Liver (tissue), 9 donors: ENCODE data around the gene SLMAP. TPM values are rescaled to one million over a fixed set of nuclear protein-coding genes. Genes with fewer than 3 reads are reported as not detected.

ENCODE experiments used
- DNase-seq: peaks from one replicate; pipeline ENCODE4 v3.0.0-alpha.2; 2017; ENCODE audit warnings: low spot score
- H3K27ac ChIP-seq, 2 donors: one replicate each; pipeline ENCODE4 v1.7.0; 2013; ENCODE audit warnings: inconsistent platforms in 2 of 2, low read length in 2 of 2, control low read depth in 1 of 2, low read depth in 1 of 2, mild to moderate bottlenecking in 1 of 2
- H3K27me3 ChIP-seq, 4 donors: one replicate each; pipeline versions ENCODE4 v1.6.1 to v1.7.0; 2013; ENCODE audit warnings: low read length in 3 of 4, inconsistent platforms in 1 of 4, mild to moderate bottlenecking in 1 of 4, moderate library complexity in 1 of 4; ENCODE audit not compliant: control insufficient read depth in 4 of 4, insufficient read depth in 4 of 4
- H3K36me3 ChIP-seq, 4 donors: one replicate each; pipeline versions ENCODE4 v1.6.1 to v1.7.0; 2013; ENCODE audit warnings: low read length in 3 of 4, mild to moderate bottlenecking in 3 of 4, low read depth in 1 of 4, moderate library complexity in 1 of 4; ENCODE audit not compliant: control insufficient read depth in 4 of 4, insufficient read depth in 3 of 4
- H3K4me1 ChIP-seq, 4 donors: one replicate each; pipeline versions ENCODE4 v1.6.1 to v1.7.0; 2013; ENCODE audit warnings: low read length in 3 of 4, mild to moderate bottlenecking in 3 of 4, moderate library complexity in 1 of 4; ENCODE audit not compliant: control insufficient read depth in 4 of 4, insufficient read depth in 4 of 4
- H3K4me3 ChIP-seq, 3 donors: one replicate each; pipeline versions ENCODE4 v1.6.1 to v1.7.0; 2013; ENCODE audit warnings: low read length in 3 of 3, control low read depth in 1 of 3, low read depth in 1 of 3, mild to moderate bottlenecking in 1 of 3
- H3K9ac ChIP-seq, 2 donors: one replicate each; pipeline ENCODE4 v1.7.0; 2013; ENCODE audit warnings: low read length in 2 of 2, mild to moderate bottlenecking in 2 of 2, moderate library complexity in 2 of 2, control low read depth in 1 of 2, low read depth in 1 of 2
- H3K9me3 ChIP-seq, 4 donors: one replicate each; pipeline versions ENCODE4 v1.6.1 to v1.7.0; 2013; ENCODE audit warnings: low read length in 3 of 4; ENCODE audit not compliant: control insufficient read depth in 4 of 4
- ATF3 ChIP-seq: IDR thresholded peaks from 2 replicates; pipeline ENCODE4 v1.6.1; 2016; ENCODE audit warnings: antibody characterized with exemption
- CTCF ChIP-seq: fragments of 150-350 bp; IDR thresholded peaks from 2 replicates; pipeline ENCODE4 v1.5.1; 2017; ENCODE audit warnings: improper control_type of control experiment, low read depth, low read length; ENCODE audit not compliant: missing input control
- EGR1 ChIP-seq, 2 donors: IDR thresholded peaks; 2 replicates each; pipeline ENCODE4 v1.6.1; 2016 to 2018; ENCODE audit warnings: antibody characterized with exemption in 2 of 2, low read depth in 2 of 2
- FOXA1 ChIP-seq: IDR thresholded peaks from 2 replicates; pipeline ENCODE4 v1.6.1; 2016; ENCODE audit warnings: antibody characterized with exemption
- FOXA2 ChIP-seq: IDR thresholded peaks from 2 replicates; pipeline ENCODE4 v1.6.1; 2016; ENCODE audit warnings: antibody characterized with exemption
- GABPA ChIP-seq, 2 donors: IDR thresholded peaks in 1 of 2; conservative IDR thresholded peaks in 1 of 2; 2 replicates each; pipeline ENCODE4 v1.6.1; 2016; ENCODE audit warnings: antibody characterized with exemption in 2 of 2, mild to moderate bottlenecking in 1 of 2, moderate library complexity in 1 of 2
- HNF4A ChIP-seq, 2 donors: conservative IDR thresholded peaks; 2 replicates each; pipeline ENCODE4 v1.6.1; 2016; ENCODE audit warnings: antibody characterized with exemption in 2 of 2, mild to moderate bottlenecking in 2 of 2
- HNF4G ChIP-seq: IDR thresholded peaks from 2 replicates; pipeline ENCODE4 v1.6.1; 2016; ENCODE audit warnings: antibody characterized with exemption
- JUND ChIP-seq, 2 donors: IDR thresholded peaks; 2 replicates each; pipeline ENCODE4 v1.6.1; 2016; ENCODE audit warnings: antibody characterized with exemption in 2 of 2
- MAX ChIP-seq: IDR thresholded peaks from 2 replicates; pipeline ENCODE4 v1.6.1; 2016; ENCODE audit warnings: antibody characterized with exemption
- NR2F2 ChIP-seq: IDR thresholded peaks from 2 replicates; pipeline ENCODE4 v1.6.1; 2016; ENCODE audit warnings: antibody characterized with exemption
- REST ChIP-seq: IDR thresholded peaks from 2 replicates; pipeline ENCODE4 v1.6.1; 2016; ENCODE audit warnings: antibody characterized with exemption, mild to moderate bottlenecking
- TAF1 ChIP-seq: conservative IDR thresholded peaks from 2 replicates; pipeline ENCODE4 v1.6.1; 2016; ENCODE audit warnings: antibody characterized with exemption, mild to moderate bottlenecking
- YY1 ChIP-seq: IDR thresholded peaks from 2 replicates; pipeline ENCODE4 v1.6.1; 2016; ENCODE audit warnings: antibody characterized with exemption, mild to moderate bottlenecking
- ZBTB33 ChIP-seq: IDR thresholded peaks from 2 replicates; pipeline ENCODE4 v1.6.1; 2016; ENCODE audit warnings: antibody characterized with exemption
- WGBS: extraction: QIAGEN DNeasy Blood & Tissue Kit; methylation state at CpG from one replicate; pipeline ENCODE4 v1.1.7; 2013; 5-methylcytosine and 5-hydroxymethylcytosine counted together
- polyA plus RNA-seq, 2 donors: library from polyadenylated mRNA; stranded (reverse) in 1 of 2; unstranded in 1 of 2; fragments of 200-250 nt in 1 of 2; fragments of >200 nt in 1 of 2; fragmentation: Nextera tagmentation in 1 of 2; extraction: Ambion mirVana in 1 of 2; gene quantifications; one replicate each; pipeline versions ENCODE4 v1.2.1 to v1.2.3, GENCODE V29; 2013 to 2015
- total RNA-seq, 2 donors: library from RNA; depleted of rRNA; stranded (reverse); fragments of >200 nt; gene quantifications; one replicate each; pipeline ENCODE4 v1.2.3, GENCODE V29; 2014
- donor health status: healthy.
- donor health status: healthy.
- donor health status: healthy.
- donor health status: healthy.
- donor health status: healthy.

The SLMAP gene
- total and polyA plus RNA-seq, 4 donors: 10.2 to 37.8 (median 19.4) TPM

GRCh38 chr3:57783186-57784088 is 27.3 kb downstream of the SLMAP start:
- Histone ChIP-seq H3K27ac (no peak overlapping the region), H3K9me3 (no peaks in the 10 kb centered on the region), H3K9ac (no peak overlapping the region), H3K27me3 (no peaks in the 10 kb centered on the region), H3K4me3 (no peak overlapping the region), H3K4me1 (peaks cover 4 to 19% (median 4%) of the 10 kb centered on the region in 4 donors), H3K36me3 (no peaks in the 10 kb centered on the region)
- TF ChIP-seq YY1: no peak
- TF ChIP-seq HNF4A (conservative IDR thresholded peaks at IDR 0.05): peak in 1 of 2 donors; percentile 22
- TF ChIP-seq HNF4G: no peak
- TF ChIP-seq MAX: no peak
- no peak for TF ChIP-seq GABPA (IDR thresholded peaks at IDR 0.05 in 1 of 2, conservative IDR thresholded peaks at IDR 0.05 in 1 of 2)
- no peak for TF ChIP-seq CTCF
- no peak for TF ChIP-seq ZBTB33
- no peak for DNase-seq
- whole genome bisulfite sequencing: 81% methylated on average over 6 of the region's 6 CpGs

- H3K4me1 ChIP-seq: peaks cover 4 to 19% (median 4%) of the 10 kb centered on the region in 4 donors
- H3K9ac ChIP-seq: no peak overlapping the region
- no peaks in the 10 kb centered on the region for H3K36me3 ChIP-seq
- H3K27me3 ChIP-seq: no peaks in the 10 kb centered on the region
- no peak overlapping the region for H3K27ac ChIP-seq
- WGBS: 98% methylated on average over 1 of the region's 1 CpG
- H3K9me3 ChIP-seq: no peaks in the 10 kb centered on the region
- H3K4me3 ChIP-seq: no peak overlapping the region
- TF ChIP-seq NR2F2 (no peak), JUND (IDR thresholded peaks at IDR 0.05) (no peak), EGR1 (IDR thresholded peaks at IDR 0.05; ENCODE audit: low read depth in 2 of 2) (no peak), MAX (no peak), YY1 (no peak), FOXA2 (no peak), TAF1 (no peak), REST (no peak), GABPA (IDR thresholded peaks at IDR 0.05 in 1 of 2, conservative IDR thresholded peaks at IDR 0.05 in 1 of 2) (no peak), FOXA1 (no peak), HNF4G (no peak), ZBTB33 (no peak), CTCF (no peak), ATF3 (no peak)
- DNase-seq: no peak
Observed at GRCh38 chr3:57784089-57784735, 28.1 kb downstream of the SLMAP start.
